Caco-2 (cell line): ENCODE data around the gene MBD3. TPM values are rescaled to one million over a fixed set of nuclear protein-coding genes. Genes with fewer than 3 reads are reported as not detected.

Source experiments
- BruUV-seq: library from RNA; stranded (reverse); fragments of 400-500 nt; replicated peaks from 2 replicates; lab custom pipeline; 2021; lab: Mats Ljungman, UMichigan
- CTCF ChIA-PET: fragments of 300-600 bp; sonication (Branson Sonifier 250); formaldehyde crosslinking; loops from one replicate; lab custom pipeline; 2022; ENCODE audit warnings: antibody characterized with exemption; lab: Charles Lee
- POLR2A ChIA-PET: fragments of 300-600 bp; sonication (Branson Sonifier 250); formaldehyde crosslinking; loops from one replicate; lab custom pipeline; 2022; ENCODE audit warnings: antibody characterized with exemption; lab: Charles Lee
- DNase-seq, 2 experiments: peaks; one replicate each; pipeline versions ENCODE4 v3.0.0 to v3.0.0-alpha.2; 2020 to 2022
- H3K27me3 ChIP-seq: replicated peaks from 2 replicates; pipeline ENCODE4 v1.6.0; 2011; ENCODE audit warnings: low read length; ENCODE audit not compliant: control insufficient read depth, insufficient read depth
- H3K36me3 ChIP-seq: 2 replicates; pipeline ENCODE4 v1.5.1; 2011; ENCODE audit warnings: low read length; ENCODE audit not compliant: control insufficient read depth, insufficient read depth
- H3K4me1 ChIP-seq: fragments of 250-450 bp; sonication (Bioruptor Pico); 2 replicates; pipeline ENCODE4 v1.5.1; 2020; ENCODE audit warnings: mild to moderate bottlenecking
- H3K4me3 ChIP-seq: 2 replicates; pipeline ENCODE4 v1.5.1; 2011; ENCODE audit warnings: low read depth, mild to moderate bottlenecking, control low read depth, low read length
- H3K9me3 ChIP-seq: fragments of 250-450 bp; sonication (Bioruptor Pico); 2 replicates; pipeline ENCODE4 v1.5.1; 2020; ENCODE audit warnings: mild to moderate bottlenecking, moderate library complexity
- H3K27ac Mint-ChIP-seq: one replicate; pipeline ENCODE4 v1.8.0; 2022; ENCODE audit warnings: mixed read lengths; ENCODE audit not compliant: unreplicated experiment
- H3K27me3 Mint-ChIP-seq: one replicate; pipeline ENCODE4 v1.8.0; 2022; ENCODE audit warnings: mixed read lengths; ENCODE audit not compliant: insufficient read depth, unreplicated experiment
- H3K36me3 Mint-ChIP-seq: one replicate; pipeline ENCODE4 v1.8.0; 2022; ENCODE audit warnings: mild to moderate bottlenecking, mixed read lengths; ENCODE audit not compliant: insufficient read depth, unreplicated experiment
- H3K4me1 Mint-ChIP-seq: one replicate; pipeline ENCODE4 v1.8.0; 2022; ENCODE audit warnings: low read depth, mixed read lengths; ENCODE audit not compliant: unreplicated experiment
- H3K4me3 Mint-ChIP-seq: one replicate; pipeline ENCODE4 v1.8.0; 2022; ENCODE audit warnings: mild to moderate bottlenecking, moderate library complexity, mixed read lengths; ENCODE audit not compliant: unreplicated experiment
- H3K9me3 Mint-ChIP-seq: one replicate; pipeline ENCODE4 v1.8.0; 2022; ENCODE audit warnings: mixed read lengths; ENCODE audit not compliant: unreplicated experiment
- intact Hi-C: fragments of 100-400 bp; cut with micrococcal nuclease; formaldehyde crosslinking; loops from one replicate; pipeline ENCODE4 v1.10.0; 2022; ENCODE audit not compliant: unreplicated experiment
- total RNA-seq: library from RNA; stranded (reverse); gene quantifications from 2 replicates; pipeline ENCODE4 v1.2.3, GENCODE V29; 2022
- TF ChIP-seq, protein P1 (sequence below), 2 experiments: fragments of 200-600 bp in 1 of 2; IDR thresholded peaks; 1 replicate in 1 of 2; 2 replicates in 1 of 2; pipeline versions ENCODE4 v1.5.1 to v1.8.0; 2011 to 2022; ENCODE audit warnings: antibody characterized with exemption in 1 of 2, control low read depth in 1 of 2, inconsistent platforms in 1 of 2, low read depth in 1 of 2, low read length in 1 of 2, mild to moderate bottlenecking in 1 of 2, moderate library complexity in 1 of 2; ENCODE audit not compliant: insufficient read depth in 1 of 2, severe bottlenecking in 1 of 2, unreplicated experiment in 1 of 2

The MBD3 gene
- total RNA-seq, 1 experiment from 2014 or later: 89.3 TPM

DNA sequence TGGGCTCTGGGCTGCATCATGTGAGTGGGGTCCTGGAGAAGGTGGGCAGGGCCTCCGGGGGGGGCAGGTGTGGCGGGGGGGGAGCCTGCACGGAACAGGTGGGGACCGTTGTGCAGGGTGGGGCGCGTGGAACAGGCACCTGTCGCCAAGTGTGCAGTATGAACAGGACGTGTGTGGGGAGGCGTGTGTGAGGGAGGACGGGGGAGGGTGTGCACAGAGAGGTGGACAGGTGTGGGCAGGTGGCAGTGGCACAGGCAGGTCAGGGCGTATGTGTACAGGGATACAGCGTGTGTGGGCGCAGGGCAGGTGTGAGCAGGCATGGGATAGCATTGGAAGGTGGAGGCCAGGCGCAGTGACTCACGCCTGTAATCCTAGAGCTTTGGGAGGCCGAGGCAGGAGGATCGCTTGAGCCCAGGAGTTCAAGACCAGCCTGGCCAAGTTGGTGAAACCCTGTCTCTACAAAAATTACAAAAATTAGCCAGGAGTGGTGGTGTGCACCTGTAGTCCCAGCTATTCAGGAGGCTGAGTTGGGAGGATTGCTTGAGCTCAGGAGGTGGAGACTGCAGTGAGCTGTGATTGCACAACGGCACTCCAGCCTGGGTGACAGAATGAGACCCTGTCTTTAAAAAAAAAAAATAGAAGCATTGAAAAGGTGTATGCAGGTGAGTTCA lies 65.6 kb downstream of the MBD3 start:
- no peak for DNase-seq
- H3K27me3 ChIP-seq: peaks cover 3% of the 10 kb centered on the region
- Mint-ChIP-seq H3K36me3 (peaks cover 10% of the 10 kb centered on the region), H3K4me3 (no peak overlapping the region), H3K4me1 (no peaks in the 10 kb centered on the region), H3K27me3 (peaks cover 14% of the 10 kb centered on the region), H3K27ac (no peak overlapping the region), H3K9me3 (no peaks in the 10 kb centered on the region)
- TF ChIP-seq, protein P1, sequence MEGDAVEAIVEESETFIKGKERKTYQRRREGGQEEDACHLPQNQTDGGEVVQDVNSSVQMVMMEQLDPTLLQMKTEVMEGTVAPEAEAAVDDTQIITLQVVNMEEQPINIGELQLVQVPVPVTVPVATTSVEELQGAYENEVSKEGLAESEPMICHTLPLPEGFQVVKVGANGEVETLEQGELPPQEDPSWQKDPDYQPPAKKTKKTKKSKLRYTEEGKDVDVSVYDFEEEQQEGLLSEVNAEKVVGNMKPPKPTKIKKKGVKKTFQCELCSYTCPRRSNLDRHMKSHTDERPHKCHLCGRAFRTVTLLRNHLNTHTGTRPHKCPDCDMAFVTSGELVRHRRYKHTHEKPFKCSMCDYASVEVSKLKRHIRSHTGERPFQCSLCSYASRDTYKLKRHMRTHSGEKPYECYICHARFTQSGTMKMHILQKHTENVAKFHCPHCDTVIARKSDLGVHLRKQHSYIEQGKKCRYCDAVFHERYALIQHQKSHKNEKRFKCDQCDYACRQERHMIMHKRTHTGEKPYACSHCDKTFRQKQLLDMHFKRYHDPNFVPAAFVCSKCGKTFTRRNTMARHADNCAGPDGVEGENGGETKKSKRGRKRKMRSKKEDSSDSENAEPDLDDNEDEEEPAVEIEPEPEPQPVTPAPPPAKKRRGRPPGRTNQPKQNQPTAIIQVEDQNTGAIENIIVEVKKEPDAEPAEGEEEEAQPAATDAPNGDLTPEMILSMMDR (IDR thresholded peaks at IDR 0.05; ENCODE audit: insufficient read depth in 1 of 2, low read depth in 1 of 2, low read length in 1 of 2, severe bottlenecking in 1 of 2, unreplicated experiment in 1 of 2): no peak
- ChIA-PET POLR2A (no interaction called here), CTCF (interaction anchor here (0.7 kb wide), 1 partner anchor 19 kb away, joined by 3 read pairs; no protein-coding TSS in a partner anchor)
- intact Hi-C loops: no loop called here
- no peaks in the 10 kb centered on the region for H3K4me1 ChIP-seq
- no TSS peak for BruUV-seq
- H3K4me3 ChIP-seq: no peak overlapping the region
- H3K9me3 ChIP-seq: no peaks in the 10 kb centered on the region
- H3K36me3 ChIP-seq: no peaks in the 10 kb centered on the region

DNA sequence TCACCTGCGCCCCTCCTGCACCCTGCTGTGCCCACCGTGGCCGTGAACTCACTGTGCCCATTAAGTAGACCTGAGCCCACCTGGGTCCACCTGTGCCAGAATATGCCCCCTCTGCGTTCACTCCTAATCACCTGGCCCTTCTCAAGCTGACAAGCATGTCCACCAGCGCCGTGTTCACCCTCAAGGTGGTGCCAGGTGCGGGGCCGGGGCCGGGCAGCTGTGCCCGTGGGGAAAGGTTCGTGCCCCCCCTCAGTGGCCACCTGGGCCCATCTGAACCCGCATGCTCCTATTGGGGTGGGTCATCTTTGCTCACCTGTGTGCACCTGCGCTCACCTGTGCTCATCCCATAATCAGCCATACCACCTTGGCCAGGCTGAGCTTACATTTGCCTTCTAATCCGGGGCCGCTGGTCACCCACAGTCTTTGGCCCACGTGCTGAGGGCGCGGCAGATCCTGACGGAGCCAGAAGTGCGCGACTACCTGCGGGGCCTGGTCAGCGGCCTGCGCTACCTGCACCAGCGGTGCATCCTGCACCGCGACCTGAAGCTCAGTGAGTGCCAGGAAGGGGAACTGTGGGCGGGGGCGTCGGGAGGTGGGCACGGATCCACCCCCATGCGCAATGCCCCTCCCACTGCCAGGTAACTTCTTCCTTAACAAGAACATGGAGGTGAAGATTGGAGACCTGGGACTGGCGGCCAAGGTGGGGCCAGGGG lies 66.4 kb downstream of the MBD3 start:
- Mint-ChIP-seq H3K9me3 (no peaks in the 10 kb centered on the region), H3K4me1 (no peaks in the 10 kb centered on the region), H3K36me3 (peaks cover 10% of the 10 kb centered on the region), H3K4me3 (no peak overlapping the region), H3K27ac (no peak overlapping the region), H3K27me3 (peaks cover 14% of the 10 kb centered on the region)
- POLR2A ChIA-PET: no interaction called here
- Histone ChIP-seq H3K4me1 (no peaks in the 10 kb centered on the region), H3K27me3 (peaks cover 3% of the 10 kb centered on the region), H3K4me3 (no peak overlapping the region), H3K36me3 (no peaks in the 10 kb centered on the region), H3K9me3 (no peaks in the 10 kb centered on the region)
- TF ChIP-seq, protein P1 (IDR thresholded peaks at IDR 0.05; ENCODE audit: insufficient read depth in 1 of 2, low read depth in 1 of 2, low read length in 1 of 2, severe bottlenecking in 1 of 2, unreplicated experiment in 1 of 2): no peak
- DNase-seq: no peak
- BruUV-seq: no TSS peak
- CTCF ChIA-PET: no interaction called here
- intact Hi-C loops: no loop called here

DNA sequence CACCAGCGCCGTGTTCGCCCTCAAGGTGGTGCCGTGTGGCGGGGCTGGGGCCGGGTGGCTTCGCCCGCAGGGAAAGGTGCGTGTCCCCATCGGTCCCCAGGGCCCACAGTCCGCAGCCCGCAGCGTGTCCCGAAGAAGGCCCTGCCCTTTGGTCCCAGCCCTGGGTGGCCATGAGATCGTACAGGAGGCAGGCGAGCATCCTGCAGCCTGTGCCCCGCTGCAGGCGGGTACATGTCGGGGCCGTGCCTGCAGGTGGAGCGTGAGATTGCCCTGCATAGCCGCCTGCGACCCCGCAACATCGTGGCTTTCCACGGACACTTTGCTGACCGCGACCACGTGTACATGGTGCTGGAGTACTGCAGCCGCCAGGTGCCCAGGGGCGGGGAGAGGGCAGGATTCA lies 67.3 kb downstream of the MBD3 start:
- ChIA-PET POLR2A (no interaction called here), CTCF (no interaction called here)
- BruUV-seq: no TSS peak
- no peak for DNase-seq
- Histone ChIP-seq H3K9me3 (no peaks in the 10 kb centered on the region), H3K4me1 (no peaks in the 10 kb centered on the region), H3K36me3 (no peaks in the 10 kb centered on the region), H3K27me3 (peaks cover 3% of the 10 kb centered on the region), H3K4me3 (no peak overlapping the region)
- H3K9me3 Mint-ChIP-seq: no peaks in the 10 kb centered on the region
- peaks cover 14% of the 10 kb centered on the region for H3K27me3 Mint-ChIP-seq
- H3K36me3 Mint-ChIP-seq: peaks cover 6% of the 10 kb centered on the region
- no peak overlapping the region for H3K4me3 Mint-ChIP-seq
- H3K4me1 Mint-ChIP-seq: no peaks in the 10 kb centered on the region
- no peak overlapping the region for H3K27ac Mint-ChIP-seq
- TF ChIP-seq, protein P1 (IDR thresholded peaks at IDR 0.05; ENCODE audit: insufficient read depth in 1 of 2, low read depth in 1 of 2, low read length in 1 of 2, severe bottlenecking in 1 of 2, unreplicated experiment in 1 of 2): no peak
- intact Hi-C loops: no loop called here
